GM10248 (cell line): Measurements from ENCODE around the gene WFDC13.

Experiments used
- CTCF ChIA-PET: fragments of 300-600 bp; sonication (Branson Sonifier 250); formaldehyde crosslinking; extraction: SDS; loops from one replicate; lab custom pipeline; 2021; ENCODE audit warnings: antibody characterized with exemption; lab: Yijun Ruan, JAX
- POLR2A ChIA-PET: fragments of 350-650 bp; sonication (Branson Sonifier 250); formaldehyde crosslinking; extraction: SDS; loops from one replicate; lab custom pipeline; 2020; ENCODE audit warnings: antibody characterized with exemption; lab: Yijun Ruan, JAX
- DNase-seq: peaks from one replicate; pipeline ENCODE4 v3.0.0; 2012; ENCODE audit errors: extremely low spot score
- TF ChIP-seq, protein P1 (sequence below): IDR thresholded peaks from 2 replicates; pipeline ENCODE4 v1.5.1; 2012; ENCODE audit warnings: mild to moderate bottlenecking, low read depth; ENCODE audit errors: extremely low read depth, missing control alignments, control extremely low read depth

Gene WFDC13

DNA sequence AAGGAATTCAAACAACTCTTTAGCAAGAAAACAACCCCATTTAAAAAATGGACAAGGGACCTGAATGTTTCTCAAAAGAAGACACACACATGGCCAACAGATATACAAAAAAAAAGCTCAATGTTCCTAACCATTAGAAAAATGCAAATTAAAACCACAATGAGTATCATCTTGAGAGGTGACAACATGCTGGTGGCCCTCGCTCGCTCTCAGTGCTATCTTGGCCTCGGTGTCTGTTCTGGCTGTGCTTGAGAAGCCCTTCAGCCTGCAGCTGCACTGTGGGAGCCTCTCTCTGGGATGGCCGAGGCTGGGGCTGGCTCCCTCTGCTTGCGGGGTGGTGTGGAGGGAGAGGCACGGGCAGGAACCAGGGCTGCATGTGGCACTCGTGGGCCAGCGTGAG, 33.7 kb downstream of the WFDC13 start:
- CTCF ChIA-PET = no interaction called here
- DNase-seq = no peak

DNA sequence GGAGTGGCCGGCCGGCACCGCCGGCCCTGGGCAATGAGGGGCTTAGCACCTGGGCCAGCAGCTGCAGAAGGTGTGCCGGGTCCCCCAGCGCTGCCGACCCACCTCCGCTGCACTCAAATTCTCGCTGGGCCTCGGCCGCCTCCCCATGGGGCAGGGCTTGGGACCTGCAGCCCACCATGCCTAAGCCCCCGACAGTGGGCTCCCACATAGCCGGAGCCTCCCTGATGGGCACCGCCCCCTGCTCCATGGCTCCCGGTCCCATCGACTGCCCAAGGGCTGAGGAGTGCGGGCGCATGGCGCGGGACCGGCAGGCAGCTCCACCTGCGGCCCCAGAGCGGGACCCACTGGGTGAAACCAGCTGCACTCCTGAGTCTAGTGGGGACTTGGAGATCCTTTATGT, 34.1 kb downstream of the WFDC13 start:
- no peak for DNase-seq
- CTCF ChIA-PET = interaction anchor here (1.4 kb wide), 1 partner anchor 35 kb away, joined by 3 read pairs; no protein-coding TSS in a partner anchor
- TF ChIP-seq, protein P1, sequence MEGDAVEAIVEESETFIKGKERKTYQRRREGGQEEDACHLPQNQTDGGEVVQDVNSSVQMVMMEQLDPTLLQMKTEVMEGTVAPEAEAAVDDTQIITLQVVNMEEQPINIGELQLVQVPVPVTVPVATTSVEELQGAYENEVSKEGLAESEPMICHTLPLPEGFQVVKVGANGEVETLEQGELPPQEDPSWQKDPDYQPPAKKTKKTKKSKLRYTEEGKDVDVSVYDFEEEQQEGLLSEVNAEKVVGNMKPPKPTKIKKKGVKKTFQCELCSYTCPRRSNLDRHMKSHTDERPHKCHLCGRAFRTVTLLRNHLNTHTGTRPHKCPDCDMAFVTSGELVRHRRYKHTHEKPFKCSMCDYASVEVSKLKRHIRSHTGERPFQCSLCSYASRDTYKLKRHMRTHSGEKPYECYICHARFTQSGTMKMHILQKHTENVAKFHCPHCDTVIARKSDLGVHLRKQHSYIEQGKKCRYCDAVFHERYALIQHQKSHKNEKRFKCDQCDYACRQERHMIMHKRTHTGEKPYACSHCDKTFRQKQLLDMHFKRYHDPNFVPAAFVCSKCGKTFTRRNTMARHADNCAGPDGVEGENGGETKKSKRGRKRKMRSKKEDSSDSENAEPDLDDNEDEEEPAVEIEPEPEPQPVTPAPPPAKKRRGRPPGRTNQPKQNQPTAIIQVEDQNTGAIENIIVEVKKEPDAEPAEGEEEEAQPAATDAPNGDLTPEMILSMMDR = no peak
- POLR2A ChIA-PET = no interaction called here

More for the DNA sequence above, 33.7 kb downstream of the WFDC13 start:
- POLR2A ChIA-PET = no interaction called here
- TF ChIP-seq, protein P1 = no peak

DNA sequence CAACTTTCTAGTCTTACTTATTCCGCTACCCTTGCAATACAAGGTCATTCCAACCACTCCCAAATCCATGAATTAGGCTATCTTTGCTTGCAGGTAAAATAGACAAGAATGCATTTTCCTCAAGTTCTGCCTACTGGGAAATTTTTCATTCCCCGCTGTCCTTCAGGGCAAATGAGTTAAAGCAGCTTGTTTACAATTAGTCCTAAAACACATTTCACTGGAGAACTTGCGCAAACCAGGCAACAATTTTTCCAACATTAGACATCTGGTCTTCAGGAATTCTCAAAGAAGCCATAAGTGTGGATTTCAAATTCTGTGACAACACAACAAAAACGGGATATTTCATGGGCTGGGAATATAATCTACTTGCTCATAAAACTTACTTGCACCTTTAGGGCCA, 40.8 kb downstream of the WFDC13 start:
- POLR2A ChIA-PET = no interaction called here
- CTCF ChIA-PET = no interaction called here
- TF ChIP-seq, protein P1 = no peak
- no peak for DNase-seq

DNA sequence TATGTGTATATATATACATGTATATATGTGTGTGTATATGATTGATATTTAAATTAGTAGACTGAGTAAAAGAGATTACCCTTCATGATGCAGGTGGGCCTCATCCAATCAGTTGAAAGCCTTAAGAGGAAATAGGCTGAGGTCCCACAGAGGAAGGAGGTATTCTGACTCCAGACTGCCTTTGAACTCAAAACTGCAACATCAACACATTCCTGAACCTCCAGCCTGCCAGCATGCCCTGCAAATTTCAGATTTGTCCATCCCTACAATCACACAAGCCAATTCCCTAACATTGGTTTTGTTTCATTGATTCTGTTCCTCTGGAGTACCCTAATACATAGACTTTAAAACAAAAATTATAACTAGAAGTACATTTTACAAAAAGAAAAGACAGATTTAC, 43.2 kb downstream of the WFDC13 start:
- CTCF ChIA-PET = no interaction called here

DNA sequence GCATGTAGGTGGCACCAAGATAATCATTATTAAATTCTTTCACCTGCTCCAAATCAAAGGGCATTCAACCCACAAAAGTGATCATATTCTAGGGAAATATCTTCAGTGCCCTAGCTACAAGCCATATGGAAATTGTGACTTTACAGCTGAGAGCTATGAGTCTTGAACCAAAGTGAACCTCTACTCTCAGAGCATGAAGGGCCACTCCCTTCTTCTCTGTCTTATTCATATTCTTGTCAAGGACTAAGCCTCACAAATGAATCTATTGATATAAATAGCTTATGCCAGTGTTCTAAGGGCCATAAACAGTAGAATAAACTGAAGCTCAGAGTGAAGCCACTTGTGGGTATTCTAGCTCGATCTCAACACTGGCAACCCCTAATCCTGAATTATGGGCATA, 49.9 kb downstream of the WFDC13 start:
- ChIA-PET POLR2A (no interaction called here), CTCF (interaction anchor here (1.9 kb wide), 1 partner anchor 20 kb away, joined by 14 read pairs; no protein-coding TSS in a partner anchor)
- DNase-seq = no peak
- TF ChIP-seq, protein P1 = no peak

More for the DNA sequence above, 43.2 kb downstream of the WFDC13 start:
- TF ChIP-seq, protein P1 = no peak
- POLR2A ChIA-PET = no interaction called here
- DNase-seq = no peak

DNA sequence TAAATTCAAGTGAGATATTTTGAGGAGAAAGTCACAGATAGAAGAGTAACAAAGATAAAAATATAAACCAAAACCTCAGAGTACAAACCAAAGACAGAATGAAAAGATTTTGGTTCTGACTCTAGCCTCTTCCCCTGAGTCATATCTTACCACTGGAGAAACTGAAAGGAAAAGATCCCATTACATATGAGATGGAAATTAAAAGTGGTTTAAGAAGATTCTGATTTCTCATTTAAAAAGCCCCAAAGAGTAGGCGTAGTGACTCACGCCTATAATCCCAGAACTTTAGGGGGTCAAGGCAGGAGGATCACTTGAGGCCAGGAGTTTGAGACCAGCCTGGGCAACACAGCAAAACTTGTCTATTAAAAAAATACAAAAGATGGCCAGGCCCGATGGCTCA, 50.9 kb downstream of the WFDC13 start:
- POLR2A ChIA-PET = no interaction called here
- no peak for DNase-seq

More for the DNA sequence above, 50.9 kb downstream of the WFDC13 start:
- TF ChIP-seq, protein P1 = no peak
- CTCF ChIA-PET = interaction anchor here (3.5 kb wide), 1 partner anchor 18 kb away, joined by 24 read pairs; no protein-coding TSS in a partner anchor
